Testis (tissue), 3 donors: ENCODE data around the gene GAK. TPM values are rescaled to one million over a fixed set of nuclear protein-coding genes. Genes with fewer than 3 reads are reported as not detected.

ENCODE experiments used
- DNase-seq: peaks from one replicate; pipeline ENCODE4 v3.0.0-alpha.2; 2019
- H3K27ac ChIP-seq, 2 donors: fragments of 200-600 bp; sonication (generic); one replicate each; pipeline ENCODE4 v1.5.1; 2019
- H3K27me3 ChIP-seq: fragments of 200-600 bp; sonication (generic); one replicate; pipeline ENCODE4 v1.5.1; 2019
- H3K36me3 ChIP-seq: fragments of 200-600 bp; sonication (generic); one replicate; pipeline ENCODE4 v1.5.1; 2017; ENCODE audit warnings: low read depth; ENCODE audit errors: missing control alignments
- H3K4me1 ChIP-seq: fragments of 200-600 bp; sonication (generic); one replicate; pipeline ENCODE4 v1.5.1; 2019
- H3K4me3 ChIP-seq, 2 donors: fragments of 200-600 bp; sonication (generic); one replicate each; pipeline ENCODE4 v1.5.1; 2017 to 2019
- H3K9me3 ChIP-seq: fragments of 200-600 bp; sonication (generic); one replicate; pipeline ENCODE4 v1.5.1; 2017
- CTCF ChIP-seq, 3 experiments: fragments of 450-650 bp in 2 of 3; fragments of 200-600 bp in 1 of 3; sonication (generic) in 1 of 3; IDR thresholded peaks; one replicate each; pipeline ENCODE4 v1.5.1; 2016 to 2019; ENCODE audit warnings: antibody characterized with exemption in 3 of 3, mild to moderate bottlenecking in 2 of 3, moderate library complexity in 1 of 3
- POLR2A ChIP-seq: fragments of 450-650 bp; IDR thresholded peaks from one replicate; pipeline ENCODE4 v1.6.1; 2017; ENCODE audit warnings: antibody characterized with exemption, mild to moderate bottlenecking, moderate library complexity
- WGBS, 2 donors: methylation state at CpG; one replicate each; pipeline ENCODE4 v1.1.5; 2018; 5-methylcytosine and 5-hydroxymethylcytosine counted together
- intact Hi-C: fragments of 100-400 bp; cut with DNase I; formaldehyde crosslinking; loops from one replicate; pipeline ENCODE4 v1.15.1; 2023; ENCODE audit warnings: low total_unique reads
- polyA plus RNA-seq: library from polyadenylated mRNA; stranded (reverse); fragments of 350-450 nt; fragmentation: Illumina TruSeq; extraction: RNeasy Lipid Tissue Mini Kit (QIAGEN cat#74804); gene quantifications from one replicate; pipeline ENCODE4 v1.2.3, GENCODE V29; 2014; ENCODE audit warnings: low read depth, low replicate concordance; ENCODE audit not compliant: insufficient read depth
- total RNA-seq, 2 donors: library from RNA; depleted of rRNA; stranded (reverse); fragments of >200 nt; gene quantifications; one replicate each; pipeline ENCODE4 v1.2.3, GENCODE V29; 2016

Gene GAK
- total and polyA plus RNA-seq, 3 donors from 2014 or later: 130 to 229 (median 226) TPM

DNA sequence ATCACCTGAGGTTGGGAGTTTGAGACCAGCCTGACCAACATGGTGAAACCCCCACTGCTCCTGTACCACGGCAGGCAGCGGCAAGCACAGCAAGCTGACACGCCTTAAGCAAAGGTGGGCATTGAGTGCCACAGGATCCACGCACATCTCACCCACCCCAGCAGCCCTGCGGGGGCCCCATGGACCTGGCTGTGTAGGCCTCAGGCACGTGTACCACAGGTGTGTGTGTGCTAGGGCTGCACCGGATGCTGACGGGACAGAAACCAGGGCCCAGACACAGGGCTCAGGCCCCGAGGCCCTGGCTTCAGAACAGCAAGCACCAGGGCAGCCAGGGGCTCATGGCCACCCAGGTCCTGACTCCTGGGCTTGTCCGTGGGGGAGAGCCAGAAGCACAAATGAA, 46.8 kb downstream of the GAK start:
- TF ChIP-seq POLR2A (no peak), CTCF (IDR thresholded peaks at IDR 0.05) (no peak)
- Histone ChIP-seq H3K9me3 (no peaks in the 10 kb centered on the region), H3K36me3 (no peaks in the 10 kb centered on the region), H3K4me1 (no peaks in the 10 kb centered on the region), H3K27me3 (no peaks in the 10 kb centered on the region), H3K4me3 (no peak overlapping the region), H3K27ac (no peak overlapping the region)
- no peak for DNase-seq
- intact Hi-C loops: no loop called here
- WGBS, 2 donors: 92 to 94% methylated on average over 9 to 10 of the region's 10 CpGs

GRCh38 chr4:884896-885295, 47.2 kb downstream of the GAK start:
- Histone ChIP-seq H3K36me3 (no peaks in the 10 kb centered on the region), H3K4me1 (no peaks in the 10 kb centered on the region), H3K9me3 (no peaks in the 10 kb centered on the region), H3K27me3 (no peaks in the 10 kb centered on the region), H3K4me3 (no peak overlapping the region), H3K27ac (no peak overlapping the region)
- DNase-seq: no peak
- WGBS, 2 donors: 92 to 95% methylated on average over 24 of the region's 24 CpGs
- intact Hi-C loops: no loop called here
- TF ChIP-seq CTCF (IDR thresholded peaks at IDR 0.05): no peak
- no peak for TF ChIP-seq POLR2A

DNA sequence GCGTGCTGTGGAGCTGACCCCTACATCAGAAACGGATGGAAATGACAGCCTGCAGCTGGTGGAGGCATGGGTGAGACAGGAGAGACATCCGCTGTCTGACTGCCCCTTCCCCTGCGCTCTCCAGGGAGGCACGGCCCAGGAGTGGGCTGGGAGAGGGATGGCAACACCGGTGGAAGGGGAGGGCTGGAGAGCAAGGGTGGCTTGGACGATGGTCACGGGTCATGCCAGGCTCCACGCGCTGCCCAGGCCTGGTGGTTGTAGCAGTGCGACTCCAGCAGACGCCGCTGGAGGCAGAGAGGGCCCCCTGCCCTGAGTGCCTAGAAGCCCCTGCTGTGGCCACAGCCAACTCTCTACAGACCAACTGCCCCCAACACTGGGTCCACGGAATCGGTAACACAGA, 47.9 kb downstream of the GAK start:
- Histone ChIP-seq H3K4me3 (no peak overlapping the region), H3K27ac (no peak overlapping the region), H3K27me3 (no peaks in the 10 kb centered on the region), H3K36me3 (no peaks in the 10 kb centered on the region), H3K4me1 (no peaks in the 10 kb centered on the region), H3K9me3 (no peaks in the 10 kb centered on the region)
- 82 to 88% methylated on average over 12 to 14 of the region's 15 CpGs for WGBS, 2 donors
- intact Hi-C loops: no loop called here
- no peak for DNase-seq
- no peak for TF ChIP-seq POLR2A
- TF ChIP-seq CTCF (IDR thresholded peaks at IDR 0.05): no peak

DNA sequence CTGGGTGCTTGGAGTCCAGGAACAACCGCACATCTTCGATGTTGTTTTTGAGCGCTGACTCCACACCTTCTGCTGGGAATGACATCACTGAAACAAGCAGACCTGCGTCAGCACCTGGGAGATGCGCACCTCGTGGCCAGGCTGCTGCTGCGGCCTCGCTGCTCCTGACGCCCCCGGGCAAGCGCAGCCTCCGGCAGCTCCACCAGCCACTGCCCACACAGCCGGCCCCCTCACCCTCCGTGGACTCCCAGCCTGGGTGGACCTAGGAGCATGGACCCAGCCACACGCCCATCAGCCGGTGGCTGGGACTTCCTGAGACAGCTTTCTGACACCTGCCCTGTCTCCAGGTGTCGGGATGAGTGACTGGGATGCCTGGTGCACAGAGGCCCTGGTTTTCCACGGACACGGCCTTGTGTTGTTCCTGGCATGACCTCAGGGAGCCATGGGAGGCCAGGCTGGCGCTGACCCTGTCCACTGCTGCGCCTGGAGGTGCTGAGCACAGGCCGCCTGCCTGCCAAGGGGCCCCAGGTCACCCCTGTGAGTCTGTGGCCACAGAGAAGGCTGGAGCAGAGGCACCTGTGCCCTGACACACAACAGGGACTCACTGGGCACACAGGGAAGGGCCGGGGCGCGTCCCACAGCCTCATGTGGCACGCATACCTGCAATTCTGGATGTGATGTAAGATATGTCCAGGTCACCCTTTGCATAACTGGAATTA, 48.6 kb downstream of the GAK start:
- WGBS, 2 donors: 93 to 94% methylated on average over 6 to 26 of the region's 26 CpGs
- no peaks in the 10 kb centered on the region for H3K27me3 ChIP-seq
- H3K4me1 ChIP-seq: no peaks in the 10 kb centered on the region
- TF ChIP-seq POLR2A (no peak), CTCF (IDR thresholded peaks at IDR 0.05) (no peak)
- no peak overlapping the region for H3K4me3 ChIP-seq
- intact Hi-C loops: no loop called here
- H3K9me3 ChIP-seq: no peaks in the 10 kb centered on the region
- no peaks in the 10 kb centered on the region for H3K36me3 ChIP-seq
- H3K27ac ChIP-seq: no peak overlapping the region
- no peak for DNase-seq

GRCh38 chr4:882646-883045, 49.5 kb downstream of the GAK start:
- WGBS, 2 donors: 91 to 94% methylated on average over 14 to 22 of the region's 22 CpGs
- Histone ChIP-seq H3K27ac (no peak overlapping the region), H3K27me3 (no peaks in the 10 kb centered on the region), H3K36me3 (no peaks in the 10 kb centered on the region), H3K4me1 (no peaks in the 10 kb centered on the region), H3K4me3 (no peak overlapping the region), H3K9me3 (no peaks in the 10 kb centered on the region)
- TF ChIP-seq POLR2A: no peak
- TF ChIP-seq CTCF (IDR thresholded peaks at IDR 0.05): no peak
- DNase-seq: no peak
- intact Hi-C loops: no loop called here
